ENCODE data around the gene CEPT1. TPM values are rescaled to one million over a fixed set of nuclear protein-coding genes. Genes with fewer than 3 reads are reported as not detected.

CEPT1 gene
- total RNA-seq, 1 donor from 2014 or later, result 24.2 TPM

DNA sequence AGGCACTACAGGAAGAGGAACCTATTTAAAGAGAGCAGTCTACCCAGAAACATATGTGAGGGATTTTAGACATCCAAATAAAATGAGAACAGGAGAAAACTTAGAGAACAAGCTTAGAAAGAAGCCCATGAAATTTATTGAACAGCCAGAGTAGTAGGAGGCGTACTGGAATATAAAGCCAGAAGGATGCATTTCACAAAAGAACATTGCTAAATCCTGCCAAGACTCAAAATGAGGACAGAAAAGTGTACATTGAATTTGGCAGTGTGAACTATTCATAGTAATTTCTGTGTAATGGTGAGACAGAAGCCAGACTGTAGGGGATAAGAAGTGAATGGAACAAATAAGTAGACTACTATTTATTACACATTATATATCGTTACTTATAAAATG, 22.5 kb downstream of the CEPT1 start:
- no peaks in the 10 kb centered on the region for H3K4me1 Mint-ChIP-seq (ENCODE audit: low read depth)
- no peak for DNase-seq (ENCODE audit: low spot score)
- TF ChIP-seq, protein P1, sequence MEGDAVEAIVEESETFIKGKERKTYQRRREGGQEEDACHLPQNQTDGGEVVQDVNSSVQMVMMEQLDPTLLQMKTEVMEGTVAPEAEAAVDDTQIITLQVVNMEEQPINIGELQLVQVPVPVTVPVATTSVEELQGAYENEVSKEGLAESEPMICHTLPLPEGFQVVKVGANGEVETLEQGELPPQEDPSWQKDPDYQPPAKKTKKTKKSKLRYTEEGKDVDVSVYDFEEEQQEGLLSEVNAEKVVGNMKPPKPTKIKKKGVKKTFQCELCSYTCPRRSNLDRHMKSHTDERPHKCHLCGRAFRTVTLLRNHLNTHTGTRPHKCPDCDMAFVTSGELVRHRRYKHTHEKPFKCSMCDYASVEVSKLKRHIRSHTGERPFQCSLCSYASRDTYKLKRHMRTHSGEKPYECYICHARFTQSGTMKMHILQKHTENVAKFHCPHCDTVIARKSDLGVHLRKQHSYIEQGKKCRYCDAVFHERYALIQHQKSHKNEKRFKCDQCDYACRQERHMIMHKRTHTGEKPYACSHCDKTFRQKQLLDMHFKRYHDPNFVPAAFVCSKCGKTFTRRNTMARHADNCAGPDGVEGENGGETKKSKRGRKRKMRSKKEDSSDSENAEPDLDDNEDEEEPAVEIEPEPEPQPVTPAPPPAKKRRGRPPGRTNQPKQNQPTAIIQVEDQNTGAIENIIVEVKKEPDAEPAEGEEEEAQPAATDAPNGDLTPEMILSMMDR (IDR thresholded peaks at IDR 0.05), result no peak
- no peak overlapping the region for H3K4me3 Mint-ChIP-seq (ENCODE audit: unreplicated experiment)
- H3K9me3 Mint-ChIP-seq (ENCODE audit: low read depth), result no peaks in the 10 kb centered on the region
- H3K27me3 Mint-ChIP-seq (ENCODE audit: low read depth), result no peaks in the 10 kb centered on the region
- H3K27ac Mint-ChIP-seq (ENCODE audit: unreplicated experiment), result no peak overlapping the region
- H3K36me3 Mint-ChIP-seq (ENCODE audit: low read depth), result peaks cover 6% of the 10 kb centered on the region

DNA sequence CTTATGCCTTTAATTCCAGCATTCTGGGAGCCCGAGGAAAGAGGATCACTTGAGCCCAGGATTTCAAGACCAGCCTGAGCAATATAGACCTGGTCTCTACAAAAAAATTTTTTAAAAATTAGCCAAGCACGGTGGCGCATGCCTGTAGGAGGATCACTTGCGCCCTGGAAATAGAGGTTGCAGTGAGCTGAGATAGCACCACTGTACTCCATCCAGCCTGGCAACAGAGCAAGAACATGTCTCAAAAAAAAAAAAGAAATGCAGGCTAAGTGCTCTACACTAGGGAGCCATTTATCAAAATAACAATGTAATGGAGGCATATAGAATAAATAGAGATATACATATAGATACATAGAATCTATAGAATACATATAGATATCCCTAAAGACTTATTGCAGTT, 23.3 kb downstream of the CEPT1 start:
- TF ChIP-seq, protein P1 (IDR thresholded peaks at IDR 0.05), result no peak
- no peak for DNase-seq (ENCODE audit: low spot score)
- no peak overlapping the region for H3K4me3 Mint-ChIP-seq (ENCODE audit: unreplicated experiment)
- peaks cover 4% of the 10 kb centered on the region for H3K4me1 Mint-ChIP-seq (ENCODE audit: low read depth)
- peaks cover 10% of the 10 kb centered on the region for H3K36me3 Mint-ChIP-seq (ENCODE audit: low read depth)
- no peaks in the 10 kb centered on the region for H3K9me3 Mint-ChIP-seq (ENCODE audit: low read depth)
- no peak overlapping the region for H3K27ac Mint-ChIP-seq (ENCODE audit: unreplicated experiment)
- no peaks in the 10 kb centered on the region for H3K27me3 Mint-ChIP-seq (ENCODE audit: low read depth)

GRCh38 chr1:111164151-111164550, 24.1 kb downstream of the CEPT1 start:
- Mint-ChIP-seq H3K9me3 (ENCODE audit: low read depth) (no peaks in the 10 kb centered on the region), H3K4me3 (ENCODE audit: unreplicated experiment) (no peak overlapping the region), H3K27ac (ENCODE audit: unreplicated experiment) (no peak overlapping the region), H3K27me3 (ENCODE audit: low read depth) (no peaks in the 10 kb centered on the region), H3K4me1 (ENCODE audit: low read depth) (peaks cover 4% of the 10 kb centered on the region), H3K36me3 (ENCODE audit: low read depth) (peaks cover 9% of the 10 kb centered on the region)
- TF ChIP-seq, protein P1 (IDR thresholded peaks at IDR 0.05), result no peak
- no peak for DNase-seq (ENCODE audit: low spot score)

DNA sequence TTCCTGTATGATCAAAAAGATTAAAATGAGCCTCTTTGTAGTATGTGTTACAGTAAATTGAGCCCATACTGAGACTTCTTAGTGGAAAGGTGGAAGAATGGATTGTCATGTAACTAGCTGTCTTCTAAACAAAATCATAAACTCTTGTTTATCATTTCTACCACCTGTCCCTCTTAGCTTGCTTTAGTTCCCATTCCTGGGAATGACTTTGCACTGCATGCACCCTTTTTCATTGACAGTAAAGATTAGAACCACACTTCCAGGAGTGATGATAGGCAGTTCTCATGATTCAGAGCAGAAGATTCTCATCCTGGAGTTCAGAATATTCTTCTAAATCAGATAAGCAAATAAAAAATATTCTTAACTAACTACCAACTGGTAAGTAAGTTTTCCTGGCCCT, 32.4 kb downstream of the CEPT1 start:
- DNase-seq (ENCODE audit: low spot score), result no peak
- Mint-ChIP-seq H3K4me1 (ENCODE audit: low read depth) (peaks cover 4% of the 10 kb centered on the region), H3K4me3 (ENCODE audit: unreplicated experiment) (no peak overlapping the region), H3K27ac (ENCODE audit: unreplicated experiment) (no peak overlapping the region), H3K36me3 (ENCODE audit: low read depth) (peaks cover 10% of the 10 kb centered on the region), H3K27me3 (ENCODE audit: low read depth) (no peaks in the 10 kb centered on the region), H3K9me3 (ENCODE audit: low read depth) (no peaks in the 10 kb centered on the region)
- TF ChIP-seq, protein P1 (IDR thresholded peaks at IDR 0.05), result no peak

GRCh38 chr1:111174070-111174469, 34.0 kb downstream of the CEPT1 start:
- Mint-ChIP-seq H3K9me3 (ENCODE audit: low read depth) (no peaks in the 10 kb centered on the region), H3K4me1 (ENCODE audit: low read depth) (no peaks in the 10 kb centered on the region), H3K27ac (ENCODE audit: unreplicated experiment) (no peak overlapping the region), H3K27me3 (ENCODE audit: low read depth) (no peaks in the 10 kb centered on the region), H3K4me3 (ENCODE audit: unreplicated experiment) (no peak overlapping the region), H3K36me3 (ENCODE audit: low read depth) (peaks cover 14% of the 10 kb centered on the region)
- DNase-seq (ENCODE audit: low spot score), result no peak
- TF ChIP-seq, protein P1 (IDR thresholded peaks at IDR 0.05), result no peak
